Measurements from ENCODE around the gene ARHGAP24. TPM values are rescaled to one million over a fixed set of nuclear protein-coding genes. Genes with fewer than 3 reads are reported as not detected.

Gene ARHGAP24
- total RNA-seq, 1 experiment from 2014 or later = 17.4 TPM

GRCh38 chr4:85756938-85757337, 282.0 kb downstream of the ARHGAP24 start:
- no peaks in the 10 kb centered on the region for H3K36me3 ChIP-seq (ENCODE audit: control insufficient read depth, insufficient read depth, low read length)
- H3K4me1 ChIP-seq (ENCODE audit: control insufficient read depth, insufficient read depth, low read length) = no peaks in the 10 kb centered on the region
- no peaks in the 10 kb centered on the region for H3K9me3 ChIP-seq (ENCODE audit: control insufficient read depth, insufficient read depth, low read depth, low read length)
- ChIA-PET CTCF (no interaction called here), POLR2A (no interaction called here)
- no TSS peak for BruUV-seq (replicated peaks)
- H3K4me3 ChIP-seq (ENCODE audit: low read depth in 2 of 2, low read length in 2 of 2) = no peak overlapping the region
- in situ Hi-C loops (cut with HindIII; ENCODE audit: low pct_unique_long_range_greater_than_20kb, low sequenced_read_pairs) = no loop called here
- no peak for DNase-seq (ENCODE audit: low read depth, low spot score)
- TF ChIP-seq SIN3A (IDR thresholded peaks at IDR 0.05; ENCODE audit: borderline replicate concordance, insufficient read depth, low read depth, low read length) (no peak), POLR2AphosphoS5 (IDR thresholded peaks at IDR 0.05; ENCODE audit: low read depth, low read length) (no peak)
- TF ChIP-seq, protein P1, sequence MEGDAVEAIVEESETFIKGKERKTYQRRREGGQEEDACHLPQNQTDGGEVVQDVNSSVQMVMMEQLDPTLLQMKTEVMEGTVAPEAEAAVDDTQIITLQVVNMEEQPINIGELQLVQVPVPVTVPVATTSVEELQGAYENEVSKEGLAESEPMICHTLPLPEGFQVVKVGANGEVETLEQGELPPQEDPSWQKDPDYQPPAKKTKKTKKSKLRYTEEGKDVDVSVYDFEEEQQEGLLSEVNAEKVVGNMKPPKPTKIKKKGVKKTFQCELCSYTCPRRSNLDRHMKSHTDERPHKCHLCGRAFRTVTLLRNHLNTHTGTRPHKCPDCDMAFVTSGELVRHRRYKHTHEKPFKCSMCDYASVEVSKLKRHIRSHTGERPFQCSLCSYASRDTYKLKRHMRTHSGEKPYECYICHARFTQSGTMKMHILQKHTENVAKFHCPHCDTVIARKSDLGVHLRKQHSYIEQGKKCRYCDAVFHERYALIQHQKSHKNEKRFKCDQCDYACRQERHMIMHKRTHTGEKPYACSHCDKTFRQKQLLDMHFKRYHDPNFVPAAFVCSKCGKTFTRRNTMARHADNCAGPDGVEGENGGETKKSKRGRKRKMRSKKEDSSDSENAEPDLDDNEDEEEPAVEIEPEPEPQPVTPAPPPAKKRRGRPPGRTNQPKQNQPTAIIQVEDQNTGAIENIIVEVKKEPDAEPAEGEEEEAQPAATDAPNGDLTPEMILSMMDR (IDR thresholded peaks at IDR 0.05) = peak; percentile 63
- H3K27me3 ChIP-seq (ENCODE audit: control insufficient read depth, insufficient read depth, low read length) = no peaks in the 10 kb centered on the region
- intact Hi-C loops (cut with micrococcal nuclease; ENCODE audit: unreplicated experiment) = no loop called here
- ATAC-seq = no peak
- H3K27ac ChIP-seq (ENCODE audit: low read length) = no peak overlapping the region

DNA sequence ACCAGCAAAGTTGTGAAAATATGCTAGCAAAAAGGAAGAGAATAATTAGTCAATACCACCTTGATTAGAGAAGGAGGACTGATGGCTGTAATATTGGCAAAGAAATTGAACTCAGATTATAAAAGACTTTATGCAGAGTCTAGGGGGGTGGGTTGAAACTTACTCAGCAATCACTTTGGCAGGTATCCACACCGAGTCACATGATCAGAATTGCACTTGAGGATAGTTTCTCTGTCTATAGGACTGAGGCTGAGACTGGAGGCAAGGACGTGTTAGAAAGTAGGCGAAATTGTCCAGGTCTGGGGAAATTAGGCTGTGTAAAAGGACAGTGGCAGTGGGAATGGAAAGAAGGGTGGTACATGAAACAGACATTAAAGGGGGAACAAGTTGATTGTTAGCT, 284.4 kb downstream of the ARHGAP24 start:
- no TSS peak for BruUV-seq (replicated peaks)
- no peak for ATAC-seq
- H3K27me3 ChIP-seq (ENCODE audit: control insufficient read depth, insufficient read depth, low read length) = no peaks in the 10 kb centered on the region
- H3K9me3 ChIP-seq (ENCODE audit: control insufficient read depth, insufficient read depth, low read depth, low read length) = no peaks in the 10 kb centered on the region
- H3K4me1 ChIP-seq (ENCODE audit: control insufficient read depth, insufficient read depth, low read length) = no peaks in the 10 kb centered on the region
- H3K4me3 ChIP-seq (ENCODE audit: low read depth in 2 of 2, low read length in 2 of 2) = no peak overlapping the region
- in situ Hi-C loops (cut with HindIII; ENCODE audit: low pct_unique_long_range_greater_than_20kb, low sequenced_read_pairs) = no loop called here
- DNase-seq (ENCODE audit: low read depth, low spot score) = no peak
- intact Hi-C loops (cut with micrococcal nuclease; ENCODE audit: unreplicated experiment) = no loop called here
- ChIA-PET CTCF (no interaction called here), POLR2A (no interaction called here)
- no peaks in the 10 kb centered on the region for H3K36me3 ChIP-seq (ENCODE audit: control insufficient read depth, insufficient read depth, low read length)
- TF ChIP-seq POLR2AphosphoS5 (IDR thresholded peaks at IDR 0.05; ENCODE audit: low read depth, low read length) (no peak), SIN3A (IDR thresholded peaks at IDR 0.05; ENCODE audit: borderline replicate concordance, insufficient read depth, low read depth, low read length) (no peak), TCF7L2 (IDR thresholded peaks at IDR 0.05; ENCODE audit: low read depth, low read length) (no peak), REST (IDR thresholded peaks at IDR 0.05; ENCODE audit: insufficient read depth in 1 of 2, low read depth in 2 of 2, low read length in 1 of 2) (no peak)
- TF ChIP-seq, protein P1 (IDR thresholded peaks at IDR 0.05) = no peak
- no peak overlapping the region for H3K27ac ChIP-seq (ENCODE audit: low read length)
